HS-27A (cell line): ENCODE results near the gene CABLES2.

ENCODE experiments used
- DNase-seq: peaks from one replicate; pipeline ENCODE4 v3.0.0-alpha.2; 2012; ENCODE audit warnings: low read depth, missing footprints

The CABLES2 gene

GRCh38 chr20:62372042-62372993, 34.8 kb downstream of the CABLES2 start:
- DNase-seq = no peak

GRCh38 chr20:62371588-62372041, 35.5 kb downstream of the CABLES2 start:
- no peak for DNase-seq

GRCh38 chr20:62370807-62371587, 36.1 kb downstream of the CABLES2 start:
- no peak for DNase-seq

- DNase-seq = peak; percentile 72
These were observed 36.8 kb downstream of the CABLES2 start for GRCh38 chr20:62370115-62370806.

DNA sequence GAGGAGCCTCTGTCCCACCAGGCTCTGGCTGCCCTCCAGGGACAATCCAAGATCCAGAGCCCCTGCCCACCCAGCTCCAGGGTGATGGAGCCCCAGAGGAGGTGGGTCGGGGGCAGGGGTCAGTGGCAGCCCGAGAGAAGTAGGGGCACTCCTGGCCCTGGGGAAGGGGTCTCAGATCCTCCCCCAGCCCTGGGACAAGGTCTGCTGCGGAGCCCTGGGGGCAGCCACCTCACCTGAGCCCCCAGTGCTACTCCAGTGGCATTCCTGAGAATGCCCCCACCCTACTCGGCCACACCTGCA, 37.3 kb downstream of the CABLES2 start:
- no peak for DNase-seq

DNA sequence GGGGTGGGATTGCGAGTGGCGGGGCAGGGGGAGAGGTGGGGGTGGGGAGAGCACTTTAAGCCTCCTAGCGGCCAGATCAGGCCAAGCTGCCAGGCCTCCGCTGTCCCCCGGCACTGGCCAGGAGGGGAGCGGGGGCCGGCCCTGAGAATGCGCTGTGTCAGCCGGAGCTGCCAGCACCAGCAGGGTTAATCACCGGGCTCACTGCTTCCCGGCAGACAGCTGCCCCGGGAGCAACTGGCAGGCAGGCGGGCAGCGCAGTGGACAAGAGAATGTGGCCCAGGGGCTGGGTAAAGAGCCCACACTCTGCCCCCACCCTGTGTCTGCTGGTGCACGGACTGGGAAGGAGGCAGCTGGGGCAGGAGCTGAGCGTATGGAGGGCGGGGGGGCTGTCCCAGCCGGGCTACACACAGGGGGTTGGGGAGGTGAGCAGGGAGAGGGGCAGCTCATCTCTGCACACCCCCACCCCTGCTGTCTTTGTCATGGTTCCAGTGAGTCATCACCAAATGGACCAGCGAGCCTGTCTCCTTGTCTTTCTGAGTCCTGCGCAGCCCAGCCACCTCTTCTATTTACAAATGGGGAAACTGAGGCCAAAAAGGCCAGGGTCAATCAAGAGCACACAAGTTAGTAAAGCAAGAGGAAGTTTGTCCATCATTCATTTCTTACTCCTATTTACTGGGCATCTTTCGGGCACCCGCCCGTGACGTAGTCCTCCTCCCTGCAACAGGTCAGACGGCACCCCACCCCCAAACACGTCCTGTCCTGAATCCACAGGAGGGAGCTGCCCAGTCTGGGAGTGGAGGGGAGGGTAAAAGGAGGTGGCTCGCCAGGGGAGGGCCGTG, 37.9 kb downstream of the CABLES2 start:
- no peak for DNase-seq

DNA sequence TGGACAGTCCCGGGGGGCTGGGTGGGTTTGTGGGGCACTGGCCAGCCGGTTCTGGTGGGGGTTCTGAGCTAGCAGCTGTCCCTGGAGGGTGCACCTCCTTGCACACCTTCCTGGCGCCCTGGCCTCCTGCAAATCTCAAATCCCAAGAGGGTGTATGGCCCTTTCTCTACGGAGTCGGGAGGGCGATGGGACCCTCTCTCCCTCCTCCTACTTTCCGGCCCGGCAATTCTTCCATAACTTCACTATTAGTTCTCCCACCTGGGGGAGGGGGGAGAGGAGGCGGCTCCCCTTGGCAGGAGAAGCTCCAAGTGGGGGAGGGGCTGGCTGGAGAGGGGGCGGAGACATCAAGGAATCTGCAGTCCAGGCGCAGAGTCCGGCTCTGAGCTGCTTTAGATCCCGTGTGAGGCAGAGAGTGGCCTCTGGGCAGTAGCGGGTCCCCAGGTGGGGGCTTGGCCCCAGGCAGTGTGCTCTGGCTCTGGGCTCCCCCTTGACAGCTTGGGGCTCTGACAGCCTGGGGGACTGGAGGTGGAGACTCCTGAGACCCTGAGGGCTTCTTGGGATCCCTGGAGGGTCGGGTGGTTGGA, 38.6 kb downstream of the CABLES2 start:
- DNase-seq = no peak

GRCh38 chr20:62367633-62368391, 39.3 kb downstream of the CABLES2 start:
- no peak for DNase-seq

DNA sequence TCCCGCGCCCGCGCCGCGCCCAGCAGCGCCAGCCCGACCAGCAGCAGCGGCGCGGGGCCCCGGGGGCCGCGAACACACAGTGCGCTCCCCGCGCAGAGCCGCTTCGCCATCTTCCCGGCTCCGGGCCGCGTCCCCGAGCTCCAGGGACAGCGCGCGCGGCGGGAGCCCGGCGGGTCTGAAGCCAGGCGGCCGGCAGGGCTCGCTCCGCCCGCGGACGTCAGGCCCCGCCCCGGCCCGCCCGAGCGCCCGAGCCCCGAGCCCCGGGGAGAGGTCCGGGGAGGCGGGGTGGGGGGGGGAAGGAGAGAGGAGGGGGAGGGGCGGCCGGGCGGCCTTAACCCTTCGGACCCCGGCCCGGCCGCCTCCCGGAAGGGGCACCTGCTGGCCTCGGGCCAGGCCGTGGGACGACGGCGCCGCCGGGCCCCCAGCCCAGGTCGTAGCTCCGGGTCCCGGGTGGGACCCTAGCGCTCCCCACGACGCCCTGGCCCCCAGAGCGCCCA, 39.9 kb downstream of the CABLES2 start, which contains the start of gene LAMA5:
Gene LAMA5 (minus strand): TSS at position 177 of the 497 bp plus-strand sequence. CDS start 67 bp downstream, at position 110.
- no peak for DNase-seq

GRCh38 chr20:62366370-62367135, 40.5 kb downstream of the CABLES2 start:
- no peak for DNase-seq

GRCh38 chr20:62365814-62366369, 41.2 kb downstream of the CABLES2 start:
- DNase-seq = no peak

DNA sequence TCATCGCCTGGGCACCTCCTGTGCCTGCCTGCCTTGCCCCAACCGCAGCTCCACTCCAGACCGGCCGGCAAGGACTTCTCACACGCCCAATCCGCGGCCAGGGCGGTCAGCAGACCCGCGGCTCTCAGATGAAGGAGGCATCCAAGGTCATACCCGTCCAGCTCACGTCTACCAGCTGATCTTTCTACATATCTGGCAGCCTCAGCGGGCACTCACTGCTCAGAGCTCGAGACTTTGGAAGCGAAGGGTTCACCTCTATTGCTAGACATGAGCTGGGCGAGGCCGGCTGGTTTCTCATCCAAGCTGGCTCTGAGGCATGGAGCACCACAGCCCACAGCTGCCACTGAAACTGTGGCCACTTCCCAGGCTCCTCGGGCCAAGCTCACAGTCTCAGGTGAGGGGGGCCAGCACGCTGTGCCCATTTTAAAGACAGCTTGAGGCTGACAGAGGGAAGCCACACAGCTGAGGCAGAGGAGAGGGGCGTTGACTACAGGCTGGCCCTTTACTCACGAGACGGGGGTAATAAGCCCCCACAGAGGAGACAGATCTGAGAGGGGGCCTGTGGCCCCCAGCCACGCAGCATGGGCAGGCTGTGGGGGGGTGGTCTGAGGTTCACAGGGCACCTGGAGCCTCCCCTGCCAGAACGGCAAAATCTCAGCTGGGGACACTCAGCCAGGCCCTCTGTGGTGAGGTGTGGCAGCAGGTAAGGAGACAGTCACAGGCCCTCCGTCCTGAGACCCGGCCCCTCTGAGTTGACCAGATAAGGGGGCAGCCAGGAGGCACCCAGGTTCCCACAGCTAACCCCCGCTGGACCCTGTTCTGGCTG, 42.0 kb downstream of the CABLES2 start:
- DNase-seq = no peak

DNA sequence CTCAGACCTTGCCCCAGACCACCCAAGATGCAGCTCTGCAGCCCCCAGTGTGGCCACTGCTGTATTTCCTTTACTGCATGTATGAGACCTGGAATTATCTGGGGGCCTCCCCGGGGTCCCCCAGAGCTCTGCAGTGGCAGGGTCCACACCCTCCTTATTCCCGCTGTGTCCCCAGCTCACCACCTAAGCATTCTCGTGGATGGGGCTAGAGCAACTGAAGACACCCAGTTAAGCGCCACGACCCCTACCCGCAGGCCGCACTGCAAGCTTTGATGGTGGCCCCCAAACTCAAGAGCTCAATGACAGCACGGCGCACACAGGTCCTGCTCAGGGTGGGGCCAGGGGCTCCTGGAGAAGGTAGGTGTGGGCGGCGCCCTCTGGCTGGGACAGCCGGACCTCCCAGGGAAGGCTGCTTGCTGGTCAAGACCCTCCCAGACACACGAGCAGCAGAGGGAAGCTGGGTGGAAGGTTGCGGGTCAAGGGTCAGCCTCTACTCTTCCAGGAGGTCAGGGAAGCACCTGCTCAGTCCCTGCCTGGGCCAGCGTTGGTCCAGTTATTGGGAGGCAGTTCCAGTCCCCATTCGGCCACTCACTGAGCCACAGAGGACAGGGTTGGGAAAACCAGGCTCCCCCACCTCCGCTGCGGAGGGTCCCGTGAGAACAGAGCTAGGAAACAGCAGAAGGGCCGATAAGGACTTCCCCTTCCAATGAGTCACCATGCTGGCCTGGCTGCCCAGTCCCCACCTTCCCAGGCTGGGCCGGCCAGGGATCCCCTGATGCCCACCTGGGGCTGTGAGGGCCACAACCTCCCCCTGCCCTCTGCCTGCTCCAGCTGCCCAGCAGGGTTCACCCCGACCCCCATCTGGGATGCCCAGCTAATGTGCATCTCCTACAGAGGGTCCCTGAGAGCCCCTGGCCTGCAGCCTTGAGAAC, 42.9 kb downstream of the CABLES2 start:
- no peak for DNase-seq

DNA sequence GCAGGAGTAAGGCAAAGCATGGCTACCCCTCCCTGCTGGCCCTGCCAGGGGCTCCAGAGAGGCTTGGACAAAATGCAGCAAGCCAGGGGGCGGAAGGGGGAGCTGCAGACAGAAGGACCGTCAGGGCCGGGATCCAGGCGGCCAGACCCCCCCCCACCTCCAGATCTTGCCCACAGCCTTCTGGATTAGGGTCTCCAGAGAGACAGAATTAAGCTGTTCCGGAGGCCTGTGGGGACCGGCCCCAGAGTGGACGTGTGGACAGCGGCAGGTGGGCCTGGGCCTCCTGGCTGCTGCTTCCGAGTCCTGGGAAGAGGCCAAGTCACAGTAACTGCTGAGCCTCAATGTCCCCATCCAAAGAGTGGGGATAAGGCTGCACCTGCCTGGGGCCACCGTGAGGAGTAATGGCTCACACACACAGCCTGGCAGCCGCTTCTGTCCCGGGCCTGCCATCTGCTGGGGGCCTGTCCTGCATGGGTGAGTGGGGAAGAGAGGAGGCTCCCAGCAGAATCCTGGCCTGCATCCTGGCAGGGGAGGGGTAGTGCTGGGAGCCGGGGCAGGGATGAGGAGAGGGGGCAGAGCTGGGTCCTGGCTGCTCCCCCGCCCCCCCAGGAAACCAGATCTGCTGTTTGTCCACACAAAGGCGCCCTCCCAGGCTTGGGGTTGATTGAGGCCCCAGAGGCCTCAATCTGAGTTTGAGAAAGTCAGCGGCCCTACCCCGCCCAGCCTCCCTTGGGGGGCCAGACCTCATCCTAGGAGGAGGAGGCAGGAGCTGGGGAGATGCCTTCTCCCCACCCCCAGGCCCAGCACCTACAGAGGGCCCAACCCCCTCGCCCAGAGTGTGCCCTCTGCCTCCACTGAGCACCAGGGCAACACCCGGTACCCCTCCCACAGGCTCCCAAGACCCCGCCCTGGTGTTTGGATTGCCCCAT, 43.8 kb downstream of the CABLES2 start:
- no peak for DNase-seq

DNA sequence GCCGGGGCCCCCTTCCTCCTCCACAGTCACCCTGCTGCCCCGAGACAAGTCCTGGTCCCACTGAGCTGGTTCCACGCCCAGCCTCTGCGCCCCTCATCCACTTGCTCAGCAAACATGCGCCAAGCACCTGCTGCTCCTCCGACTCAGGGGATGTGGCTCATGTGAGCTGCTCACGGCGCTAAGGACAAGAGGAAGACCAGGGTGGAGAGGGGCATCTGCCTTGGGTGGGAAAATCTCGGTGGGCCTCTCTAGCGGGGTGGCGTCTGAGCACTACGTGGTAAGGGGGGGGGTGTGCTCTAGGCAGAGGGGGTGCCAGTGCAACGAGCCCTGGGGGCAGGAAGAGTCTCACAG, 44.5 kb downstream of the CABLES2 start:
- no peak for DNase-seq
